HG02623 (cell line): ENCODE data around the gene S100Z.
"Not testable (repeated sequence)": the region's sequence is repeated elsewhere in the genome, so short reads cannot be mapped to it uniquely, and the experiment has no call there.

Source experiments
- ATAC-seq: cut with Tn5 transposase; IDR thresholded peaks from one replicate; pipeline ENCODE4 v1.9.1; 2021; ENCODE audit warnings: moderate library complexity; ENCODE audit not compliant: unreplicated experiment

The S100Z gene

DNA sequence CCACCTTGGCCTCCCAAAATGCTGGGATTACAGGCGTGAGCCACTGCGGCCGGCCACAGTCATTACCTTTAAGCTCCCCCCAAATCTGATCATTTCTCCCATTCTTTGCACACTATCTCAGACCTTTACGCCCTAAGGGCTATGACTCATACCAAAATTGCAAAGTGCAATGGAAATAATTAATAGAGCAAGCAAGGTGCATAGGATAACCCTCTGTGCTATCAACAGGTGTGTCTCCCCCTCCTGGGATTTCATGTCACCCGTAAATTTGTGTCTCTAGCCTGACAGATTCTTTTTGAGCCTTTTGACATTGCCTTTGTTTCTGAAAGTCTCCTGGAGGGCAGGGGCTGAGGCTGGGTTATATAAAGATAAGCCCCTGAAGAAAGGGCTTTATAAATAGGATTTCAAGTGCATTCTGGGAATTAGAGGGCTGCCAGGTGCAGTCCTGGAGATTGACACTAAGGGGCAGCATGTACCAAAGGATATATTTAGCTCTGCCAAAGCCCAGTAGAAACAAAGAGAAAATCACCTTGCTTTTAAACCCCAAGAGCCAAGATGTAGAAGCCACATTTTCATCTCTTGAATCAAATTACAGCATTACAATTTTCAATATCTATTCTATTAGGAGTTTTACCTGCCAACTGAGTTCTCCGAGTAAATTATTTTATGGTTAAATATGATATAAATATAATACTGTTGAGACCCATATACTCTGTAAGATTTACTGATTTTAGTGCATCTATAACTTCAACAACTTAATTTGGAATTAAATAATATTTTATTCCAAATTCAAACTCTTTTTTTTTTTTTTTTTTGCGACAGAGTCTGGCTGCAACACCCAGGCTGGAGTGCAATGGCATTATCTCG lies 18.2 kb downstream of the S100Z start:
- no peak for ATAC-seq

- no peak for ATAC-seq
These were observed 20.2 kb downstream of the S100Z start for GRCh38 chr5:76870046-76870445.

GRCh38 chr5:76874088-76874581 lies 24.3 kb downstream of the S100Z start:
- no peak for ATAC-seq

- no peak for ATAC-seq
These were observed 39.0 kb downstream of the S100Z start for GRCh38 chr5:76888733-76889300.

DNA sequence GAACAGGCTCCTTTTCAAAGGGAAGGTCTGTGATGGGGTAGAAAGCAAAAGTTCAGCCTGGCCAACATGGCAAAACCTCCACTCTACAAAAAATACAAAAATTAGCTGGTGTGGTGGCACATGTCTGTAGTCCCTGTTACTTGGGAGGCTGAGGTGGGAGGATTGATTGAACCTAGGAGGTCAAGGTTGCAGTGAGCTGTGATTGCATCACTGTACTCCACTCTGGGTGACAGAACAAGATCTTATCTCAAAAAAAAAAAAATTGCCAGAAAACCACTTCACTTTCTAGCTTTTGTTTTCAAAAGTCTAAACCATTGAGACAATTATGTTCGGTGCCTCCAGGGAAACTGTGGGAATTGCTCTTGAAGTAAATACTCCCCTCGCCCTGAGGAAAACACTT lies 43.5 kb downstream of the S100Z start:
- ATAC-seq = no peak

DNA sequence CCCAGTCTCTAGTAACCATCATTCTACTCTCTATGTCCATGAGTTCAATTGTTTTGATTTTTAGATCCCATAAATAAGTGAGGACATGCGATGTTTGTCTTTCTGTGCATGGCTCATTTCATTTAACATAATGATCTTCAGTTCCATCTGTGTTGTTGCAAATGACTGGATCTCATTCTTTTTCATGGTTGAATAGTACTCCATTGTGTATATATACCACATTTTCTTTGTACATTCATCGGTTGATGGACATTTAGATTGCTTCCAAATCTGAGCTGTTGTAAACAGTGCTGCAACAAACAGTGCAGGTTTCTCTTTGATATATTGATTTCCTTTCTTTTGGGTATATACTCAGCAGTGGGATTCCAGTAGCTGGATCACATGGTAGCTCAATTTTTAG lies 46.4 kb downstream of the S100Z start:
- no peak for ATAC-seq

DNA sequence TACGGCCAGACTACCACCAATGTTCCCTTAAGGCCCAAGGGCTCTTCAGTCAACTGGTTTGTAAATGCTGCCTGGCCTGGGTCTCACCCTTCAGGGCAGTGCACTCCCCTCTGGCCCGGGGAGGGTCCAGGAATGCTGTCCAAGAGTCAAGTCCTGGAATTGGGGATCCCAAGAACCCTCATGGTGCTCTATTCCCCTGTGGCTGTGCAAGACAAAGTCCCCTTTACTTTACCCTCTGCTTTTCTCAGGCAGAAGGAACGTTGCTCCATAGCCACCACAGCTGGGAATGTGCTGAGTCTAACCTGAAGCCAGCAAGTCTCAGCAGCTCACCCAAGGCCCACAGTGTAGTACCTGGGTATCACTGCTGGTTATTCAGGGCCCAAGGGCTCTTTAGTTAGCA lies 51.7 kb downstream of the S100Z start:
- ATAC-seq = no peak

DNA sequence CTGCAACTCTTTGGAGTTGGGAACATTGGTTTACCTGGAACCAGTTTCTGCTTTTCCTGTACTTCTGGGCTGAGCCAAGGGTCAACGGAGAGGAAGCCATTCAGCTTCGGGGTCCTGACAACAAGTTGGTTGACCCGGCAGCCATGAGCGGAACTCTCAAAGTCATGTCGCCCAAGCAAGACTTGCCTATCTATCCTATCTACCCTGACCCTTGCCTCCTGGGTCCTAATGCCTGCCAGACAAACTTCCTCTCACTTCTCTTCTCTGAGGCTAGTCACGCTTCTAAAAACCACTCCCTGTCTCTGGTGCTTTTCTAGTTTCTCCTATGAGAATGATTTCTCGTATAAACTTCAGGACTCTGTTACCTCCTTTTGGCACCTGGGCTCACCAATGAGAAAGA lies 58.4 kb downstream of the S100Z start:
- ATAC-seq = no peak

DNA sequence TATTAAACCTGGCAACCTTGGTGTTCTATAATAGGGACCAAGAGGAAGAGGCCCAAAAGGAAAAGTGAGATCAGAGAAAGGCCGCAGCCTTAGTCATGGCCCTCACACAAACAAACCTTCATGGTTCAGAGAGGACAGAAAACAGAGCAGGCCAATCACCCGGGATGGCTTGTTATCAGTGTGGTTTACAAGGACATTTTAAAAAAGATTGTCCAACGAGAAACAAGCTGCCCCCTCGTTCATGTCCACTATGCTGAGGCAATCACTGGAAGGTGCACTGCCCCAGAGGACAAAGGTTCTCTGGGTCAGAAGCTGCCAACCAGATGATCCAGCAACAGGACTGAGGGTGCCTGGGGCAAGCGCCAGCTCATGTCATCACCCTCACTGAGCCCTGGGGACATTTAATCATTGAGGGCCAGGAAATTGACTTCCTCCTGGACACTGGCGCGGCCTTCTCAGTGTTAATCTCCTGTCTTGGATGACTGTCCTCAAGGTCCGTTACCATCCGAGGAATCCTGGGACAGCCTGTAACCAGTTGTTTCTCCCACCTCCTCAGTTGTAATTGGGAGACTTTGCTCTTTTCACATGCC lies 60.6 kb downstream of the S100Z start:
- ATAC-seq = not testable (repeated sequence)

- not testable (repeated sequence) for ATAC-seq
These were observed 64.9 kb downstream of the S100Z start for GRCh38 chr5:76914671-76915070.

- no peak for ATAC-seq
These were observed 68.7 kb downstream of the S100Z start for GRCh38 chr5:76918539-76918938.

GRCh38 chr5:76920491-76920890 lies 70.7 kb downstream of the S100Z start:
- ATAC-seq = no peak

GRCh38 chr5:76926329-76927105 lies 76.7 kb downstream of the S100Z start:
- ATAC-seq = no peak

- no peak for ATAC-seq
These were observed 78.1 kb downstream of the S100Z start for GRCh38 chr5:76927961-76928360.

DNA sequence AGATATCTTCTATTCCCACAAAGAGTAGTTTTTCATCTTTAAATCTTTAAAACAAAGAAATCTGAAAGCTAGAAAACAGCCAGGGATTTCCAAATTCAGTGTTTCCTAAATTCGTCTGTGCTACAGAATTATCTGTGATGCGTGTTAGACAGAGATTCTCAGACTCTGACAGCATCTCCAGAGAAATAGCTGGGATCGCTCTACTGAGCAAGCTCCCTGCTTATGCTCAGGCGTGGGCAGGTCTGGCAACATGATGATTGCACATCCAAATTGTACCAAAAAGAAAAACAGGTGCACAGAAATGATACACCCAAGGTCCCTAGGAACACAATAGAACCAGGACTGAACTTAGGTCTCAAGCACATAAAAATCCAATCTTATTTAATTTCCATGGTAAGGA lies 80.3 kb downstream of the S100Z start:
- ATAC-seq = no peak

DNA sequence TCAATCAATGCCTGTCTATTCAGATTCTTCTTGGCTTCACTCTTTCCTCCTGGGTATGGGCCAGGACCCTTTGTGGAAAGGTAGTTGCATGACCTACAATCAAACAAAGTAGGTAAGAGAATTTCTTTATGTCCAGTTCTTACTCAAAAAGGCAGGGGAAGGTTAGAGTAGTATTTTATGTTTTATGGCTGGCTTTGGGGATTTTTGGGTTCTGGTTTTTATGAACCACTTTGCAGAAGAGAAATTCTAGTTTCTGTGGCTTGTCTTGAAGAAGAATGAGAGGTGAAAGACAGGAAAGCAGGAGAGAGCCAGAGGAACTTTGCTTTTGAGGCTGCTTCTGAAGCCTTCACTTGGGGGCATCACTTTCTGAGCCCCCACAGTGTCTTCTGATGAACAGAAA lies 88.4 kb downstream of the S100Z start:
- no peak for ATAC-seq

- no peak for ATAC-seq
These were observed 91.2 kb downstream of the S100Z start for GRCh38 chr5:76941000-76941399.

- ATAC-seq = no peak
These were observed 91.6 kb downstream of the S100Z start for GRCh38 chr5:76941442-76941841.

DNA sequence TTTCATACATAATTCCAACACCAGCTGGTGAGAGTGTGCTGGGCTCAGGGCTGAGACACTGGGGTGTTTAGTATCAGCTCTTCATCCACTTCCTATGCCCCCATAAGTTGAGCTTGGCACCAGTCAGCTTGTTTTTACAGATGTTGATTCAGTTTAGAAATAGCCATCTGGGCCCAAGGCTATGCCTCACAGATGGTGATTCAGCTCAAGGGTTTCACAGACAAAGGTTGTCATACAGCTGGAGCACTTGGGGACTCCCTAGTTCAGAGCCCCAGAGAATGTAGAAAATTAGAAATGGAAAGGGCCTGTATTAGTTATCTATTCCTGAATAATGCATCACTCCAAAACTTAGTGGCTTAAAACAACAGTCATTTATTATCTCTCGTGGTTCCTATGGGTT lies 92.8 kb downstream of the S100Z start:
- no peak for ATAC-seq

- ATAC-seq = no peak
These were observed 93.2 kb downstream of the S100Z start for GRCh38 chr5:76943006-76943405.

GRCh38 chr5:76944638-76945037 lies 94.8 kb downstream of the S100Z start:
- no peak for ATAC-seq
